SU-DHL-6 (cell line): ENCODE data around the gene OBP2A.

Experiments used
- H2AFZ ChIP-seq: fragments of 200-600 bp; sonication (generic); 2 replicates; pipeline ENCODE4 v1.6.1; 2014; ENCODE audit warnings: low read depth, mild to moderate bottlenecking, moderate library complexity, mixed read lengths, antibody characterized with exemption, low read length; ENCODE audit not compliant: severe bottlenecking
- H3F3A ChIP-seq: fragments of 200-600 bp; shearing (Covaris generic); 2 replicates; pipeline ENCODE4 v1.6.0; 2016; ENCODE audit warnings: antibody characterized with exemption, mild to moderate bottlenecking; ENCODE audit not compliant: insufficient read depth
- H3K27ac ChIP-seq: fragments of 200-600 bp; sonication (generic); 2 replicates; pipeline ENCODE4 v1.5.1; 2016; ENCODE audit warnings: low read depth, mild to moderate bottlenecking, low read length, moderate library complexity, mixed read lengths
- H3K27me3 ChIP-seq: fragments of 200-600 bp; sonication (generic), shearing (Covaris generic); 2 replicates; pipeline ENCODE4 v1.6.0; 2014; ENCODE audit warnings: mild to moderate bottlenecking, low read length
- H3K36me3 ChIP-seq: fragments of 200-600 bp; sonication (generic); 2 replicates; pipeline ENCODE4 v1.6.1; 2014; ENCODE audit warnings: mild to moderate bottlenecking, low read length, mixed read lengths
- H3K4me2 ChIP-seq: fragments of 300-600, 200-600 bp; shearing (Covaris generic), sonication (generic); 2 replicates; pipeline ENCODE4 v1.6.0; 2014; ENCODE audit warnings: low read length, low read depth, mild to moderate bottlenecking; ENCODE audit not compliant: poor library complexity, severe bottlenecking
- H3K4me3 ChIP-seq: fragments of 200-600 bp; sonication (generic); 2 replicates; pipeline ENCODE4 v1.5.1; 2014; ENCODE audit warnings: antibody characterized with exemption, low read length, mild to moderate bottlenecking, mixed read lengths; ENCODE audit not compliant: insufficient read depth, poor library complexity, severe bottlenecking
- H3K79me2 ChIP-seq: fragments of 200-600 bp; sonication (generic); 2 replicates; pipeline ENCODE4 v1.6.1; 2014; ENCODE audit warnings: mild to moderate bottlenecking, low read length, moderate library complexity; ENCODE audit not compliant: insufficient read depth
- H3K9ac ChIP-seq: fragments of 200-600 bp; sonication (generic); 2 replicates; pipeline ENCODE4 v1.7.0; 2014; ENCODE audit warnings: mild to moderate bottlenecking, low read length
- H3K9me2 ChIP-seq: fragments of 200-600 bp; sonication (generic); replicated peaks from 2 replicates; pipeline ENCODE4 v1.6.1; 2014; ENCODE audit warnings: low read length; ENCODE audit not compliant: insufficient read depth
- H3K9me3 ChIP-seq: fragments of 200-600 bp; sonication (generic); 2 replicates; pipeline ENCODE4 v1.6.1; 2014; ENCODE audit warnings: low read length, mixed read lengths; ENCODE audit not compliant: insufficient read depth
- H4K20me1 ChIP-seq: fragments of 200-600 bp; sonication (generic); 2 replicates; pipeline ENCODE4 v1.6.1; 2014; ENCODE audit warnings: low read depth, mild to moderate bottlenecking, antibody characterized with exemption, low read length, moderate library complexity, mixed read lengths
- CTCF ChIP-seq: fragments of 200-600 bp; sonication (generic); IDR thresholded peaks from one replicate; pipeline ENCODE4 v1.5.1; 2017; ENCODE audit warnings: antibody characterized with exemption, mild to moderate bottlenecking, low read length, moderate library complexity; ENCODE audit not compliant: insufficient read depth, poor library complexity, severe bottlenecking
- EZH2phosphoT487 ChIP-seq: fragments of 200-600 bp; sonication (generic), shearing (Covaris generic); conservative IDR thresholded peaks from 2 replicates; pipeline ENCODE4 v1.6.1; 2018; ENCODE audit warnings: mild to moderate bottlenecking, antibody characterized with exemption, low read length, moderate library complexity, mixed read lengths

OBP2A gene

GRCh38 chr9:135530146-135530545, 15.8 kb upstream of the OBP2A start:
- H3K27ac ChIP-seq = no peak overlapping the region
- no peaks in the 10 kb centered on the region; the same call in 1 of the 2 replicates for H3K27me3 ChIP-seq
- no peaks in the 10 kb centered on the region for H4K20me1 ChIP-seq
- H3F3A ChIP-seq = no peaks in the 10 kb centered on the region
- H3K9me2 ChIP-seq = no peaks in the 10 kb centered on the region
- H3K79me2 ChIP-seq = no peaks in the 10 kb centered on the region
- no peak overlapping the region for H2AFZ ChIP-seq
- H3K36me3 ChIP-seq = no peaks in the 10 kb centered on the region
- no peak overlapping the region for H3K4me2 ChIP-seq
- no peak overlapping the region for H3K4me3 ChIP-seq
- TF ChIP-seq CTCF (no peak), EZH2phosphoT487 (no peak)
- H3K9ac ChIP-seq = no peak overlapping the region
- no peaks in the 10 kb centered on the region for H3K9me3 ChIP-seq

- no peaks in the 10 kb centered on the region for H3K36me3 ChIP-seq
These were observed 14.8 kb upstream of the OBP2A start for GRCh38 chr9:135531096-135531495.

GRCh38 chr9:135533113-135533512, 12.8 kb upstream of the OBP2A start:
- Histone ChIP-seq H3K4me3 (no peak overlapping the region), H3K9me3 (no peaks in the 10 kb centered on the region), H3K36me3 (no peaks in the 10 kb centered on the region), H4K20me1 (no peaks in the 10 kb centered on the region), H2AFZ (no peak overlapping the region), H3K9me2 (no peaks in the 10 kb centered on the region), H3K27me3 (no peaks in the 10 kb centered on the region; the same call in 1 of the 2 replicates), H3K4me2 (no peak overlapping the region), H3K79me2 (no peaks in the 10 kb centered on the region), H3F3A (no peaks in the 10 kb centered on the region), H3K27ac (no peak overlapping the region), H3K9ac (no peak overlapping the region)
- TF ChIP-seq CTCF (no peak), EZH2phosphoT487 (no peak)

More at GRCh38 chr9:135531096-135531495, 14.8 kb upstream of the OBP2A start:
- no peak overlapping the region for H3K27ac ChIP-seq
- H3K79me2 ChIP-seq = no peaks in the 10 kb centered on the region
- H2AFZ ChIP-seq = no peak overlapping the region
- H3K9me3 ChIP-seq = no peaks in the 10 kb centered on the region
- no peak overlapping the region for H3K9ac ChIP-seq
- H4K20me1 ChIP-seq = no peaks in the 10 kb centered on the region
- TF ChIP-seq EZH2phosphoT487 = no peak
- TF ChIP-seq CTCF = no peak
- H3K4me3 ChIP-seq = no peak overlapping the region
- H3K9me2 ChIP-seq = no peaks in the 10 kb centered on the region
- H3K27me3 ChIP-seq = no peaks in the 10 kb centered on the region; the same call in 1 of the 2 replicates
- no peak overlapping the region for H3K4me2 ChIP-seq
- no peaks in the 10 kb centered on the region for H3F3A ChIP-seq
